T follicular helper cell (primary cell): ENCODE data around the gene RXFP3.

ENCODE experiments used
- DNase-seq: peaks from one replicate; pipeline ENCODE4 v3.0.0-alpha.2; 2020; ENCODE audit warnings: low read depth

RXFP3 gene

DNA sequence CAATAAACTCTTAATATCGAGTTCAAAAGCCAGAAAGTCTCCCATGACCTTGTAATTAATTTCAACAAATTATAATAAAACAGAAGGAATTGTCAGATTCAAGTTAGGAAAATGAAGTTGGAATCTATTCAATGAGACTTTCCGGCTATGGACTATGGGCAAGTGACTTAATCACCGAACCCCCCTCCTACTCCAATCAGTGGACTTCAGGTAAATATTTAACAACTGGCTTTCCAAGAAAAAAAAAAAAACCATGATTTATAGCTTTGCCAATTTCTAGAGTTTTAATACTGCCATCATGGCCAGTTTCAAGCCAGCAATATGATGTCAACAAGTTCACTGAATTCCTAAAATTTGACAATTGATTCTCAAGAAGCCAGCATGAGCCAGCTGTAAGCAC, 43.8 kb downstream of the RXFP3 start:
- DNase-seq, result no peak

DNA sequence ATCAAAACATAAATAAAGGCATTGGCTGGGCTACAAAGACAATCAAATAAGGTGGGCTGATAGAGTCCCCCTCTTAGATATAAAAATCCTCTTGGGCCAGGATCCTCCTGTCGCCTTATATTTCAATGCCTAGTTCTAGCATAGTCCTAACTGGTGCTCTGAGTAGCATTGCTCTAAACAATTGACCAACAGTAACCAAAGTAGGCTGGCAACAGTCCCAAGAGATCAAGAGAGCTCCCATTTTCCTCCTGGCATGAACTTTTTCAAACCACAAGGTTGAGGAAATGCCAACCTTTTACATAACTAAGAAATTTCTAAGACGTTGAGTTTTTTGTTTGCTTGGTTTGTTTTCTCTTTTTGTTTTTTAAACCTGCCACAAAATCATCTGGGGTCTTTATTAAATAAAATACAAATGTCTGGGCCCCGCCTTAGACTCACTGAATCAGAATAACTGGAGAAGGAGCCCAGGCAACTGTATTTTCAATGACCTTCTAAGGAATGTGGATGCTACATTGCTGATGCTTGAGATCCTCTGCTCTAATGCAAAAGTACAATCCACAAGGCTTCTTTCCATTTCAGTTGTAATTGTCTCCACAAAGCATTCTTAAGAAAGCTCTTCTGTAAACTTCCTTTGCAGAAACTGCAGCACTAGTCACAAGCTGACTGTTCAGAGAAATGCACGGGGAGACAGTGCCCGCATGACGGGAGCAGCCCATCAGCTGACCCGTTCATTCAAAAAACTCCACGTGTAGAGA, 45.4 kb downstream of the RXFP3 start:
- DNase-seq, result no peak

DNA sequence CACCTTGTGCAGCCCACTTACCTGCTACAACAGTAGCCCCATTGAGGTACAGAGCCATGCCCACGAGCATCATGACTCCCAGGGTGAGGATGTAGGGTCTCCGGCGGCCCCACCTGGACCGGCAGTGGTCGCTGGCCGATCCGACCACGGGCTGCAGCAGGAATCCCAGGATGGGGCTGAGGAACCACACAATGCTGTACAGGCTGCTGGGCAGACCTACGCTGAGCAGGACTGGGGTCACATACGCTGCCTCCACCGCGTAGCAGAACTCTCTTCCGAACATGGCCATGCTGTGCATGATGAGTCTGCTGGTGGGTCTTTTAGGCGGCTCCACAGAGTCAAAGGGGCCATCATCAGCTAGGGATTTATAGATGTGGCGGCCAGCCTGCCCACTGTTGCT, 48.0 kb downstream of the RXFP3 start:
- no peak for DNase-seq

DNA sequence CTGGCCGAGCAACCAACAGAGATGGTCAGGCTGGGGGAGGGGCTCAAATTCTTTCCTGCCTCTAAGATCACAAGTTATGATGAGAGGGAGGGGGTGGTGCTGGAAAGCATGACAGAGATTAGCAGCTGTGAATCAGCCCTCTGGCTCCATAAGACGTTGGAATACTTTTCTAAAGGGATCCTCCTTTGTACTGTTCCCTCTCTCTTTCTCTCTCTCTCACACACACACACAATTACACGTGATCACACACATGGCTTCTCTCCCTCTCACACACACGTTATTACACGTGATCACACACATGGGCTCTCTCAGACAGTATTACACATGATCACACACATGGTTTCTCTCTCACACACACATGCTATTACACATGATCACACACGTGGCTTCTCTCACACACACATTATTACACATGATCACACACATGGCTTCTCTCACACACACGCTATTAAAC, 48.5 kb downstream of the RXFP3 start, which contains the start of gene SLC45A2:
Gene SLC45A2 (minus strand): TSS at position 23 of the 454 bp plus-strand sequence. CDS start 110 bp downstream, outside the sequence.
- DNase-seq, result no peak

DNA sequence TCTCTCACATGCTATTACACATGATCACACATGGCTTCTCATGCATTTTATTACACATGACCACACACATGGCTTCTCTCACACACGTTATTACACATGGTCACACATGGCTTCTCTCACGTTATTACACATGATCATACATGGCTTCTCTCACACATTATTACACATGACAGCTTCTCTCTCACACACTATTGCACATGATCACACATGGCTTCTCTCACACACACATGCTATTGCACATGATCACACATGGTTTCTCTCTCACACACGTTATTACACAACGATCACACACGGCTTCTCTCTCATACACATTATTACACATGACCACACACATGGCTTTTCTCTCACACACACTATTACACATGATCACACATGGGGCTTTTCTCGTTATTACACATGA, 49.3 kb downstream of the RXFP3 start:
- no peak for DNase-seq
